Natural killer cell treated with Interleukin-12 subunit alpha and Interleukin-12 subunit beta and Interleukin-15 and Interleukin-18, amount 100 ng/mL, for 72 hours (primary cell): ENCODE results near the gene SERPINE2. TPM values are rescaled to one million over a fixed set of nuclear protein-coding genes. Genes with fewer than 3 reads are reported as not detected.
A peak's percentile ranks its signal among the peaks of the same experiment; 100 is the strongest.
"Not testable (repeated sequence)": the region's sequence is repeated elsewhere in the genome, so short reads cannot be mapped to it uniquely, and the experiment has no call there.

Source experiments
- ATAC-seq, 2 donors: fragments of 150-1000 bp; cut with Tn5 transposase in 1 of 2; sonication (Bioruptor Pico), chemical (Tn5 transposase) in 1 of 2; 2 replicates each; pipeline ENCODE4 v1.10.0; 2021
- DNase-seq: peaks from one replicate; pipeline ENCODE4 v3.0.0; 2022; ENCODE audit warnings: low spot score
- H3K27ac Mint-ChIP-seq, 2 donors: 1 replicate in 1 of 2; 2 replicates in 1 of 2; pipeline ENCODE4 v1.8.0; 2022; ENCODE audit warnings: mixed read lengths in 2 of 2, mild to moderate bottlenecking in 1 of 2, moderate library complexity in 1 of 2
- H3K27me3 Mint-ChIP-seq, 2 donors: 1 replicate in 1 of 2; 2 replicates in 1 of 2; pipeline ENCODE4 v1.8.0; 2022; ENCODE audit warnings: mixed read lengths in 2 of 2
- H3K36me3 Mint-ChIP-seq: one replicate; pipeline ENCODE4 v1.8.0; 2022; ENCODE audit warnings: mixed read lengths
- H3K4me1 Mint-ChIP-seq, 2 donors: 1 replicate in 1 of 2; 2 replicates in 1 of 2; pipeline ENCODE4 v1.8.0; 2022; ENCODE audit warnings: low read depth in 2 of 2, mixed read lengths in 2 of 2, mild to moderate bottlenecking in 1 of 2
- H3K4me3 Mint-ChIP-seq: one replicate; pipeline ENCODE4 v1.8.0; 2022; ENCODE audit warnings: mixed read lengths
- H3K9me3 Mint-ChIP-seq: 2 replicates; pipeline ENCODE4 v1.8.0; 2022; ENCODE audit warnings: mixed read lengths
- total RNA-seq, 2 donors: library from RNA; stranded (reverse); gene quantifications; one replicate each; pipeline ENCODE4 v1.2.3, GENCODE V29; 2022

Gene SERPINE2
- total RNA-seq, 2 donors from 2014 or later = 1.2 to 2.6 TPM

GRCh38 chr2:223945755-223946154 is 93.3 kb downstream of the SERPINE2 start:
- Mint-ChIP-seq H3K27me3 (peaks cover 6 to 8% of the 10 kb centered on the region in 2 donors), H3K4me1 (peaks cover 28 to 43% of the 10 kb centered on the region in 2 donors), H3K9me3 (peaks cover 3% of the 10 kb centered on the region), H3K27ac (peak overlapping the region; percentile 60 to 84), H3K4me3 (peak overlapping the region; percentile 75), H3K36me3 (peaks cover 5% of the 10 kb centered on the region)
- ATAC-seq (no peak), DNase-seq (no peak)

GRCh38 chr2:223944703-223945531 is 94.2 kb downstream of the SERPINE2 start, which contains the start of gene WDFY1:
Gene WDFY1 (minus strand): TSS chr2:223945335. CDS start chr2:223945284, 51 bp downstream.
- Mint-ChIP-seq H3K27me3 (peaks cover 6 to 8% of the 10 kb centered on the region in 2 donors), H3K4me3 (peak within 1 kb of the TSS; percentile 75), H3K36me3 (peaks cover 5% of the 10 kb centered on the region), H3K4me1 (peaks cover 28 to 43% of the 10 kb centered on the region in 2 donors), H3K9me3 (peaks cover 3% of the 10 kb centered on the region), H3K27ac (peak within 1 kb of the TSS; percentile 60 to 84)
- peak; percentile 87 to 91 for ATAC-seq
- DNase-seq = peak; percentile 89

GRCh38 chr2:223944166-223944702 is 94.9 kb downstream of the SERPINE2 start:
- Mint-ChIP-seq H3K27ac (peak overlapping the region; percentile 56 to 84), H3K36me3 (peaks cover 9% of the 10 kb centered on the region), H3K4me1 (peaks cover 34 to 48% of the 10 kb centered on the region in 2 donors), H3K27me3 (peaks cover 6 to 8% of the 10 kb centered on the region in 2 donors), H3K4me3 (peak overlapping the region; percentile 75), H3K9me3 (peaks cover 3% of the 10 kb centered on the region)
- no peak for ATAC-seq
- DNase-seq = no peak

- Mint-ChIP-seq H3K9me3 (peaks cover 3% of the 10 kb centered on the region), H3K27ac (peak overlapping the region; percentile 56 to 84), H3K27me3 (peaks cover 3 to 6% of the 10 kb centered on the region in 2 donors), H3K36me3 (peaks cover 11% of the 10 kb centered on the region), H3K4me1 (peaks cover 33 to 50% of the 10 kb centered on the region in 2 donors), H3K4me3 (peak overlapping the region; percentile 75)
- no peak for ATAC-seq
- no peak for DNase-seq
These were observed 95.5 kb downstream of the SERPINE2 start for GRCh38 chr2:223943561-223944008.

- peak overlapping the region; percentile 75 for H3K4me3 Mint-ChIP-seq
- no peak for DNase-seq
- H3K27ac Mint-ChIP-seq = peak overlapping the region; percentile 56 to 84
- no peak for ATAC-seq
- H3K4me1 Mint-ChIP-seq = peaks cover 31 to 46% of the 10 kb centered on the region in 2 donors
- peaks cover 11% of the 10 kb centered on the region for H3K36me3 Mint-ChIP-seq
- H3K27me3 Mint-ChIP-seq = peaks cover 0 to 4% of the 10 kb centered on the region in 2 donors
- H3K9me3 Mint-ChIP-seq = peaks cover 3% of the 10 kb centered on the region
These were observed 96.0 kb downstream of the SERPINE2 start for GRCh38 chr2:223943135-223943534.

- DNase-seq (peak; percentile 83), ATAC-seq (peak; percentile 90 to 92)
- peaks cover 11% of the 10 kb centered on the region for H3K36me3 Mint-ChIP-seq
- peaks cover 35 to 54% of the 10 kb centered on the region in 2 donors for H3K4me1 Mint-ChIP-seq
- peak overlapping the region; percentile 89 to 96 for H3K27ac Mint-ChIP-seq
- H3K4me3 Mint-ChIP-seq = peak overlapping the region; percentile 82
- peaks cover 0 to 2% of the 10 kb centered on the region in 2 donors for H3K27me3 Mint-ChIP-seq
- peaks cover 3% of the 10 kb centered on the region for H3K9me3 Mint-ChIP-seq
These were observed 97.4 kb downstream of the SERPINE2 start for GRCh38 chr2:223941579-223942277.

- Mint-ChIP-seq H3K36me3 (peaks cover 11% of the 10 kb centered on the region), H3K4me1 (peaks cover 41 to 62% of the 10 kb centered on the region in 2 donors), H3K27ac (peak overlapping the region in 1 of 2 donors; percentile 61), H3K4me3 (peak overlapping the region; percentile 19)
- ATAC-seq, H3K27me3 Mint-ChIP-seq, H3K9me3 Mint-ChIP-seq, DNase-seq: not testable (repeated sequence)
These were observed 99.6 kb downstream of the SERPINE2 start for GRCh38 chr2:223939438-223939837.

GRCh38 chr2:223937535-223937934 is 101.6 kb downstream of the SERPINE2 start:
- DNase-seq = no peak
- H3K4me1 Mint-ChIP-seq = peaks cover 40 to 59% of the 10 kb centered on the region in 2 donors
- peaks cover 11% of the 10 kb centered on the region for H3K36me3 Mint-ChIP-seq
- no peak overlapping the region for H3K4me3 Mint-ChIP-seq
- H3K27me3 Mint-ChIP-seq = no peaks in the 10 kb centered on the region
- no peak for ATAC-seq
- H3K27ac Mint-ChIP-seq = no peak overlapping the region
- peaks cover 3% of the 10 kb centered on the region for H3K9me3 Mint-ChIP-seq

- H3K27ac Mint-ChIP-seq = no peak overlapping the region
- no peak for ATAC-seq
- H3K4me3 Mint-ChIP-seq = no peak overlapping the region
- peaks cover 11% of the 10 kb centered on the region for H3K36me3 Mint-ChIP-seq
- H3K9me3 Mint-ChIP-seq = peaks cover 3% of the 10 kb centered on the region
- H3K27me3 Mint-ChIP-seq = no peaks in the 10 kb centered on the region
- no peak for DNase-seq
- peaks cover 38 to 57% of the 10 kb centered on the region in 2 donors for H3K4me1 Mint-ChIP-seq
These were observed 102.2 kb downstream of the SERPINE2 start for GRCh38 chr2:223936862-223937326.

GRCh38 chr2:223935459-223936125 is 103.5 kb downstream of the SERPINE2 start:
- no peaks in the 10 kb centered on the region for H3K27me3 Mint-ChIP-seq
- no peak overlapping the region for H3K4me3 Mint-ChIP-seq
- H3K4me1 Mint-ChIP-seq = peaks cover 31 to 52% of the 10 kb centered on the region in 2 donors
- no peak for DNase-seq
- ATAC-seq = no peak
- H3K27ac Mint-ChIP-seq = peak overlapping the region in 1 of 2 donors; percentile 13
- no peaks in the 10 kb centered on the region for H3K9me3 Mint-ChIP-seq
- H3K36me3 Mint-ChIP-seq = peaks cover 6% of the 10 kb centered on the region

- Mint-ChIP-seq H3K27me3 (no peaks in the 10 kb centered on the region), H3K36me3 (peaks cover 6% of the 10 kb centered on the region), H3K9me3 (no peaks in the 10 kb centered on the region), H3K4me1 (peaks cover 38 to 59% of the 10 kb centered on the region in 2 donors), H3K27ac (no peak overlapping the region), H3K4me3 (no peak overlapping the region)
- no peak for DNase-seq
- no peak for ATAC-seq
These were observed 104.2 kb downstream of the SERPINE2 start for GRCh38 chr2:223934870-223935269.

- H3K9me3 Mint-ChIP-seq = no peaks in the 10 kb centered on the region
- no peak overlapping the region for H3K4me3 Mint-ChIP-seq
- H3K27me3 Mint-ChIP-seq = no peaks in the 10 kb centered on the region
- H3K4me1 Mint-ChIP-seq = peaks cover 36 to 61% of the 10 kb centered on the region in 2 donors
- no peak overlapping the region for H3K27ac Mint-ChIP-seq
- ATAC-seq = no peak
- DNase-seq = no peak
- H3K36me3 Mint-ChIP-seq = no peaks in the 10 kb centered on the region
These were observed 106.0 kb downstream of the SERPINE2 start for GRCh38 chr2:223932816-223933800.
